HepG2 (cell line): Measurements from ENCODE around the gene TUBGCP3. TPM values are rescaled to one million over a fixed set of nuclear protein-coding genes. Genes with fewer than 3 reads are reported as not detected.

Experiments used
- ATAC-seq: fragments of 200-7000 bp; cut with Tn5 transposase; 3 replicates; pipeline ENCODE4 v1.9.1; 2020; ENCODE audit warnings: mild to moderate bottlenecking, moderate library complexity
- BruUV-seq: library from RNA; stranded (reverse); fragments of 400-500 nt; replicated peaks from 2 replicates; lab custom pipeline; 2021; lab: Mats Ljungman, UMichigan
- CTCF ChIA-PET: fragments of 300-600 bp; formaldehyde crosslinking; extraction: SDS; loops from one replicate; lab custom pipeline; 2021; ENCODE audit warnings: low total read pairs, inconsistent platforms, low intra/inter-chr PET ratio; lab: Yijun Ruan, JAX
- POLR2A ChIA-PET: fragments of 350-600 bp; sonication (Branson Sonifier 250); formaldehyde crosslinking; loops from one replicate; lab custom pipeline; 2020; ENCODE audit warnings: antibody characterized with exemption, inconsistent platforms; lab: Yijun Ruan, JAX
- DNase-seq: peaks from one replicate; pipeline ENCODE4 v3.0.0-alpha.2; 2015; ENCODE audit warnings: low spot score
- FAIRE-seq: peaks from 3 replicates; lab custom pipeline; 2011; peaks lifted over from hg19 to GRCh38; lab: Jason Lieb, UNC
- H2AFZ ChIP-seq: one replicate; pipeline ENCODE4 v1.6.1; 2011; ENCODE audit warnings: low read length, inconsistent platforms
- H3K27ac ChIP-seq: fragments of 300-600 bp; 3 replicates; pipeline ENCODE4 v1.8.0; 2011; ENCODE audit warnings: mixed run types, mild to moderate bottlenecking, mixed read lengths, low read length, inconsistent platforms; ENCODE audit not compliant: insufficient read depth; ENCODE audit errors: extremely low read length
- H3K27me3 ChIP-seq, 2 experiments: fragments of 200-600 bp in 1 of 2; 2 replicates in 1 of 2; 3 replicates in 1 of 2; pipeline versions ENCODE4 v1.6.0 to v1.8.0; 2011; ENCODE audit warnings: low read length in 2 of 2, mild to moderate bottlenecking in 2 of 2, moderate library complexity in 2 of 2, inconsistent platforms in 1 of 2; ENCODE audit not compliant: insufficient read depth in 2 of 2, control insufficient read depth in 1 of 2
- H3K36me3 ChIP-seq, 2 experiments: fragments of 200-600 bp in 1 of 2; replicated peaks in 1 of 2; 2 replicates in 1 of 2; 3 replicates in 1 of 2; pipeline versions ENCODE4 v1.5.1 to v1.8.0; 2011; ENCODE audit warnings: low read length in 2 of 2, inconsistent platforms in 1 of 2; ENCODE audit not compliant: insufficient read depth in 2 of 2, control insufficient read depth in 1 of 2
- H3K4me1 ChIP-seq: 2 replicates; pipeline ENCODE4 v1.5.1; 2012; ENCODE audit warnings: low read length, inconsistent platforms; ENCODE audit not compliant: insufficient read depth
- H3K4me2 ChIP-seq: 2 replicates; pipeline ENCODE4 v1.6.0; 2011; ENCODE audit warnings: low read depth, low read length, inconsistent platforms
- H3K4me3 ChIP-seq, 3 experiments: fragments of 200-600 bp in 1 of 3; sonication (generic), shearing (Covaris generic) in 1 of 3; replicated peaks in 1 of 3; 2 replicates each; pipeline ENCODE4 v1.5.1; 2011 to 2016; ENCODE audit warnings: low read length in 3 of 3, inconsistent platforms in 2 of 3, low read depth in 2 of 3, mild to moderate bottlenecking in 2 of 3, control low read depth in 1 of 3, mixed read lengths in 1 of 3; ENCODE audit not compliant: insufficient read depth in 1 of 3
- H3K79me2 ChIP-seq: one replicate; pipeline ENCODE4 v1.6.1; 2011; ENCODE audit warnings: low read length, inconsistent platforms; ENCODE audit not compliant: insufficient read depth
- H3K9ac ChIP-seq: 2 replicates; pipeline ENCODE4 v1.6.0; 2011; ENCODE audit warnings: mild to moderate bottlenecking, low read depth, low read length, inconsistent platforms; ENCODE audit not compliant: insufficient read depth
- H3K9me3 ChIP-seq: 2 replicates; pipeline ENCODE4 v1.5.1; 2012; ENCODE audit warnings: mild to moderate bottlenecking, low read length
- H4K20me1 ChIP-seq: 2 replicates; pipeline ENCODE4 v1.6.0; 2011; ENCODE audit warnings: inconsistent platforms, mild to moderate bottlenecking, low read length, moderate library complexity; ENCODE audit not compliant: insufficient read depth
- ADNP ChIP-seq: sonication (generic); formaldehyde crosslinking; IDR thresholded peaks from 2 replicates; pipeline ENCODE4 v1.4.0; 2020; ENCODE audit warnings: missing genetic modification reagents
- ARNT ChIP-seq: fragments of 450-650 bp; IDR thresholded peaks from 2 replicates; pipeline ENCODE4 v1.6.1; 2017
- ATAD3A ChIP-seq: sonication (generic); formaldehyde crosslinking; IDR thresholded peaks from 2 replicates; pipeline ENCODE4 v1.4.0; 2020; ENCODE audit warnings: missing genetic modification reagents
- BRCA1 ChIP-seq: sonication (generic); formaldehyde crosslinking; IDR thresholded peaks from 2 replicates; pipeline ENCODE4 v1.4.0; 2020; ENCODE audit warnings: missing genetic modification reagents
- CBFB ChIP-seq: sonication (generic); formaldehyde crosslinking; IDR thresholded peaks from 2 replicates; pipeline ENCODE4 v1.4.0; 2020; ENCODE audit warnings: missing genetic modification reagents
- ESRRA ChIP-seq: sonication (generic); formaldehyde crosslinking; IDR thresholded peaks from 2 replicates; pipeline ENCODE4 v1.5.1; 2020; ENCODE audit warnings: mild to moderate bottlenecking, low read depth, missing genetic modification reagents
- FOXP1 ChIP-seq, 2 experiments: fragments of 450-650 bp in 1 of 2; IDR thresholded peaks; 2 replicates each; pipeline ENCODE4 v1.6.1; 2017 to 2018; ENCODE audit warnings: antibody characterized with exemption in 1 of 2
- HNRNPL ChIP-seq: fragments of 200-400 bp; formaldehyde crosslinking; IDR thresholded peaks from 2 replicates; pipeline ENCODE4 v1.6.1; 2017; ENCODE audit warnings: mild to moderate bottlenecking, low read depth, low read length
- SIN3B ChIP-seq: fragments of 150-350 bp; IDR thresholded peaks from 2 replicates; pipeline ENCODE4 v1.6.1; 2014; ENCODE audit warnings: low read length
- XRCC5 ChIP-seq: fragments of 200-400 bp; formaldehyde crosslinking; optimal IDR thresholded peaks from 2 replicates; pipeline ENCODE3; 2017; ENCODE audit warnings: mild to moderate bottlenecking, low read length
- ZNF24 ChIP-seq: fragments of 450-650 bp; IDR thresholded peaks from 2 replicates; pipeline ENCODE4 v1.6.1; 2017; ENCODE audit warnings: antibody characterized with exemption, mild to moderate bottlenecking
- ZNF816 ChIP-seq: sonication (generic); formaldehyde crosslinking; IDR thresholded peaks from 2 replicates; pipeline ENCODE4 v1.8.0; 2022; ENCODE audit warnings: missing genetic modification reagents, mild to moderate bottlenecking, borderline replicate concordance
- WGBS: methylation state at CpG from one replicate; pipeline ENCODE4 v1.1.6; 2017; ENCODE audit warnings: low lambda C conversion rate; 5-methylcytosine and 5-hydroxymethylcytosine counted together
- in situ Hi-C: cut with HindIII; loops from 2 replicates; pipeline ENCODE4 v1.10.0; 2017; ENCODE audit warnings: low pct_unique_long_range_greater_than_20kb; ENCODE audit not compliant: extremely low pct_ligation_motif_present
- intact Hi-C: fragments of 100-400 bp; cut with micrococcal nuclease; formaldehyde crosslinking; loops from one replicate; pipeline ENCODE4 v1.10.0; 2022; ENCODE audit not compliant: unreplicated experiment
- polyA plus RNA-seq, 8 experiments: library from polyadenylated mRNA; depleted of rRNA in 3 of 8; stranded (reverse) in 7 of 8; unstranded in 1 of 8; fragments of >200 nt; fragmentation: Illumina TruSeq in 4 of 8; extraction: Trizol in 4 of 8; gene quantifications; 2 replicates each; pipeline versions ENCODE4 v1.2.1 to v1.2.3, GENCODE V29; 2011 to 2016; ENCODE audit warnings: low read depth in 4 of 8, missing spikeins in 1 of 8, mixed read lengths in 1 of 8; ENCODE audit not compliant: insufficient read depth in 1 of 8
- total RNA-seq, 5 experiments: library from RNA; depleted of rRNA; stranded (reverse); fragments of >200 nt; fragmentation: Illumina TruSeq; extraction: Trizol; gene quantifications; 2 replicates each; pipeline ENCODE4 v1.2.3, GENCODE V29; 2016; ENCODE audit warnings: low read depth in 1 of 5
- TF ChIP-seq, protein P1 (sequence below): sonication (generic); formaldehyde crosslinking; IDR thresholded peaks from 2 replicates; pipeline ENCODE4 v1.9.0; 2021; ENCODE audit warnings: missing genetic modification reagents, borderline replicate concordance

Gene TUBGCP3
- total and polyA plus RNA-seq, 2 of the 13 experiments (the other 11 are each of a cell fraction or from before 2014, with no cell fraction given) = 12.6 to 15.5 TPM

DNA sequence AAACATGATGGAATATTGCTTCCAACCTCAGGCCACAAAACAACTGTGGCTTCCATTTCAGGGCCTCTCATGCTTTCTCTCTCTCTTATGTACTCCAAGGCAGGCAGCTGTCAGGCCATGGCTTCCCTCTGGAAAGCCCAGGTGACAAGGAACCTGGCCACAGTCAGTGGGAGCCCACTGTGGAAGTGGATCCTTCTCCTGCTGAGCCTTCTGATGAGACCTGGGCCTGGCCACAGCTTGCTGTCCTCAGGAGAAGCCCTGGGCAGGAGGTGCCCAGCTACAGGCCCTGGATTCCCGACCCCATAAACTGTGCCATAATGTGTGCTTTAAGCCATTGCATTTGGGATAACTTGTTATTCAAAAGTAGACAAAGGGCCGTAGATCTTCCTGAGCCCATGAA lies 140.6 kb downstream of the TUBGCP3 start:
- peaks cover 14 to 91% of the 10 kb centered on the region in 2 experiments for H3K27me3 ChIP-seq
- DNase-seq (no peak), ATAC-seq (no peak), FAIRE-seq (no peak)
- WGBS = 17% methylated on average over 2 of the region's 2 CpGs
- H4K20me1 ChIP-seq = no peaks in the 10 kb centered on the region
- ChIA-PET POLR2A (no interaction called here), CTCF (no interaction called here)
- H3K4me1 ChIP-seq = no peaks in the 10 kb centered on the region
- no peaks in the 10 kb centered on the region for H3K9me3 ChIP-seq
- no peak overlapping the region for H3K9ac ChIP-seq
- intact Hi-C loops = no loop called here
- no peaks in the 10 kb centered on the region for H3K79me2 ChIP-seq
- H3K4me3 ChIP-seq = no peak overlapping the region
- in situ Hi-C loops = loop anchor here (25.0 kb wide), 1 partner anchor 235 kb away; no protein-coding TSS in a partner anchor
- BruUV-seq = no TSS peak
- H3K27ac ChIP-seq = no peak overlapping the region
- TF ChIP-seq ATAD3A (CRISPR knock-in tag) = no peak
- no peak for TF ChIP-seq HNRNPL
- TF ChIP-seq, protein P1, sequence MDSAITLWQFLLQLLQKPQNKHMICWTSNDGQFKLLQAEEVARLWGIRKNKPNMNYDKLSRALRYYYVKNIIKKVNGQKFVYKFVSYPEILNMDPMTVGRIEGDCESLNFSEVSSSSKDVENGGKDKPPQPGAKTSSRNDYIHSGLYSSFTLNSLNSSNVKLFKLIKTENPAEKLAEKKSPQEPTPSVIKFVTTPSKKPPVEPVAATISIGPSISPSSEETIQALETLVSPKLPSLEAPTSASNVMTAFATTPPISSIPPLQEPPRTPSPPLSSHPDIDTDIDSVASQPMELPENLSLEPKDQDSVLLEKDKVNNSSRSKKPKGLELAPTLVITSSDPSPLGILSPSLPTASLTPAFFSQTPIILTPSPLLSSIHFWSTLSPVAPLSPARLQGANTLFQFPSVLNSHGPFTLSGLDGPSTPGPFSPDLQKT (CRISPR knock-in tag) = no peak
- TF ChIP-seq SIN3B = no peak
- no peak for TF ChIP-seq ESRRA (CRISPR knock-in tag)
- no peak for TF ChIP-seq BRCA1 (CRISPR knock-in tag)
- no peak for TF ChIP-seq ZNF816 (CRISPR knock-in tag)
- TF ChIP-seq FOXP1 (IDR thresholded peaks at IDR 0.05) = no peak
- TF ChIP-seq FOXP1 (CRISPR knock-in tag; IDR thresholded peaks at IDR 0.05) = no peak
- TF ChIP-seq ARNT = no peak
- no peak for TF ChIP-seq ZNF24
- no peak for TF ChIP-seq XRCC5
- TF ChIP-seq ADNP = no peak
- TF ChIP-seq CBFB (CRISPR knock-in tag) = no peak
- no peaks in the 10 kb centered on the region for H3K36me3 ChIP-seq
- no peak overlapping the region for H3K4me2 ChIP-seq
- H2AFZ ChIP-seq = no peak overlapping the region
